ENCODE data around the gene FOXP1. TPM values are rescaled to one million over a fixed set of nuclear protein-coding genes. Genes with fewer than 3 reads are reported as not detected.

The FOXP1 gene
- total RNA-seq (94.2 and 99.8 TPM in 2 replicates), polyA plus RNA-seq (76.8 and 91.5 TPM in 2 replicates)

DNA sequence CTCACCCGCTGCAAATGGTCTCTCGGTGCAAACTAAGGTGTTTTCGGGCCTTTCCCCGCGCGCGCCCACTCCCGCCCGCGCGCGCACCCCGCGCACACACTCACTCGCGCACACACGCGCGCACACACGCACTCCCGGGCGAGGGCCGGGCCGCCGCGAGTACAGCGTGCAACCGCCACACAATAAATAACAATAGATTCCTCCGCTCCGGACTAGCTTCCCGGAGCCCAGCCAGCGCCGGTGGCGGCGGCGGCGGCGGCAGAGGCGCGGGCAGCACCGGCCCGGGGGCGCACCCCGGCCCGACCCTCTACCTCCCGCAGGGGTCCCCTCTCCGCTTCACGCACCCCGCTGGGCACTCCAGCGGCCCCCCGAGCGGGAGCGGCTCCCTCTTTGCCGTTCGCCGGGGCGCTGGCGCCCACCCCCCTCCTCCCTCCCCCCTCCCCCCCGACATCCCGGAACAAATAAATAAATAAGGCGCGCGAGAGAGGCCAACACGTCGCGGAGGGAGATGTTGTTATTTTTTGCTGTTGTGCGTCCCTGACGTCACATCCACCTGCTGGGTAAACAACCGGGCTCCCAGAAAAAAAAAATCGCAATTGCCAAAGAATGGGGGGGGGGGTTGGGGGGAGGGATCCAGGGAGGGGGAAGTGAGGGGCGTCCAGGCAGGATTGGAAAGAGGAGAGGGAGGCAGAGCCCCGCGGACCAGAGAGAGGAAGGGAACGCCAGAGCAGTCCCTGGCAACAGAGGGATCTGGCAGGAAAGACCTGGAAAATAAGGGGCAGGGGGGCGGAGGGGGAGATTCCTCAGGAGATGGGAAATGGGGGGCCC, at the start of gene FOXP1:
Gene FOXP1 (minus strand): TSS at position 163 of the 828 bp plus-strand sequence. CDS start 385,347 bp downstream, outside the sequence.
- peak within 1 kb of the TSS; percentile 97 for H3K27ac ChIP-seq
- no peaks in the 10 kb centered on the region for H3K9me2 ChIP-seq (replicated peaks; ENCODE audit: insufficient read depth)
- H3K9me3 ChIP-seq (ENCODE audit: low read depth), result no peaks in the 10 kb centered on the region
- H3K4me1 ChIP-seq (ENCODE audit: insufficient read depth), result peaks cover 9% of the 10 kb centered on the region
- no peaks in the 10 kb centered on the region for H4K20me1 ChIP-seq (ENCODE audit: insufficient read depth, poor library complexity, severe bottlenecking)
- WGBS (ENCODE audit: low lambda C conversion rate, missing lambda C conversion rate), result 1% methylated on average over 45 of the region's 75 CpGs
- H3K79me2 ChIP-seq, result peaks cover 46% of the 10 kb centered on the region
- H2AFZ ChIP-seq, result peak within 1 kb of the TSS; percentile 89
- peak within 1 kb of the TSS; percentile 93 for H3K4me2 ChIP-seq
- peak within 1 kb of the TSS; percentile 86 for H3K4me3 ChIP-seq
- no peaks in the 10 kb centered on the region for H3K27me3 ChIP-seq
- TF ChIP-seq EZH2phosphoT487 (IDR thresholded peaks at IDR 0.05; ENCODE audit: low read depth, severe bottlenecking, unreplicated experiment), result no peak
- no peak for TF ChIP-seq EZH2 (IDR thresholded peaks at IDR 0.05; ENCODE audit: borderline replicate concordance)
- TF ChIP-seq, protein P1, sequence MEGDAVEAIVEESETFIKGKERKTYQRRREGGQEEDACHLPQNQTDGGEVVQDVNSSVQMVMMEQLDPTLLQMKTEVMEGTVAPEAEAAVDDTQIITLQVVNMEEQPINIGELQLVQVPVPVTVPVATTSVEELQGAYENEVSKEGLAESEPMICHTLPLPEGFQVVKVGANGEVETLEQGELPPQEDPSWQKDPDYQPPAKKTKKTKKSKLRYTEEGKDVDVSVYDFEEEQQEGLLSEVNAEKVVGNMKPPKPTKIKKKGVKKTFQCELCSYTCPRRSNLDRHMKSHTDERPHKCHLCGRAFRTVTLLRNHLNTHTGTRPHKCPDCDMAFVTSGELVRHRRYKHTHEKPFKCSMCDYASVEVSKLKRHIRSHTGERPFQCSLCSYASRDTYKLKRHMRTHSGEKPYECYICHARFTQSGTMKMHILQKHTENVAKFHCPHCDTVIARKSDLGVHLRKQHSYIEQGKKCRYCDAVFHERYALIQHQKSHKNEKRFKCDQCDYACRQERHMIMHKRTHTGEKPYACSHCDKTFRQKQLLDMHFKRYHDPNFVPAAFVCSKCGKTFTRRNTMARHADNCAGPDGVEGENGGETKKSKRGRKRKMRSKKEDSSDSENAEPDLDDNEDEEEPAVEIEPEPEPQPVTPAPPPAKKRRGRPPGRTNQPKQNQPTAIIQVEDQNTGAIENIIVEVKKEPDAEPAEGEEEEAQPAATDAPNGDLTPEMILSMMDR (IDR thresholded peaks at IDR 0.05; ENCODE audit: poor library complexity), result no peak
- DNase-seq (ENCODE audit: low spot score), result peak; percentile 88
- no peaks in the 10 kb centered on the region for H3K36me3 ChIP-seq (replicated peaks; ENCODE audit: insufficient read depth, low read depth)

DNA sequence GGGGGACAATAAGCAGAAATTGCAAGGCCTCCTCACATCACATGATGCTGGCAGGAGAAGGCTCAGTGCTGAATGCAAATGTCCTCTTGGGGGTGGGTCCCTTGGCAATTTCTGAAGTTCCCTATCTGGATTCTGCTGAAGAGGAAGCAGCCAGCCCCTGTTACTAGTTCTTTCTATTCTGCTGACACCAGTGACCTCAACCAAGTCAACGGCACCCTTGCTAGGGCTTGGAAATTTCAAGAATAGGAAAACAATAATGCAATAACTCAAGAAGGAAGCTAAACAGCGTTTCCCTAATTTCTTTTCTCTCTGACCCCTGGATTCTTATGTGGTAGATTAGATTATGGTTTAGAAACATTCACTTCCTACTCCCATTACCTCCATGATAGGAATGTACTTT, 46.2 kb upstream of the FOXP1 start:
- Histone ChIP-seq H3K27ac (no peak overlapping the region), H3K9me3 (ENCODE audit: low read depth) (no peaks in the 10 kb centered on the region), H2AFZ (no peak overlapping the region), H3K4me2 (no peak overlapping the region), H3K36me3 (replicated peaks; ENCODE audit: insufficient read depth, low read depth) (no peaks in the 10 kb centered on the region), H3K27me3 (no peaks in the 10 kb centered on the region), H3K4me1 (ENCODE audit: insufficient read depth) (no peaks in the 10 kb centered on the region), H3K79me2 (no peaks in the 10 kb centered on the region), H3K4me3 (no peak overlapping the region), H3K9me2 (replicated peaks; ENCODE audit: insufficient read depth) (no peaks in the 10 kb centered on the region), H4K20me1 (ENCODE audit: insufficient read depth, poor library complexity, severe bottlenecking) (no peaks in the 10 kb centered on the region)
- no peak for DNase-seq (ENCODE audit: low spot score)
- no peak for TF ChIP-seq EZH2phosphoT487 (IDR thresholded peaks at IDR 0.05; ENCODE audit: low read depth, severe bottlenecking, unreplicated experiment)
- no peak for TF ChIP-seq EZH2 (IDR thresholded peaks at IDR 0.05; ENCODE audit: borderline replicate concordance)
- TF ChIP-seq, protein P1 (IDR thresholded peaks at IDR 0.05; ENCODE audit: poor library complexity), result no peak
- WGBS (ENCODE audit: low lambda C conversion rate, missing lambda C conversion rate), result 84% methylated on average over 2 of the region's 2 CpGs

DNA sequence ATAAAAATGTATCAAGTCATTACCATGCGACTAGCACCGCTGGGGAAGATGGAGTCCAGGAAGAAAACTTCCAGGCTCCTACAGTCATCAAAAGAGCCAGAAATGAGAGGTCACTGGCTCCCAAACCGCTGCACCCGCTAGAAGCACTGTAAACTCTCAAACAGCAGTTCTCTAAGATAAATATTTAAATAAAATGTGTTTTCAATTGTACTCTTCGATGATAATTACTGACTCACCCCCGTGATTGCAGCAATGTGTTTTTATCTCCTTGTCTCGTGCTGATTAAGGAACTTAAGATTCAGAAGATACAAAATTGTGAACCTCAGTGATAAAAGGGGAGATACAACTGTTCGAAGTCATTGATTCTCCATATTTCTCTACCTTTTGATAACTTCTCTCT, 45.8 kb upstream of the FOXP1 start:
- Histone ChIP-seq H3K9me3 (ENCODE audit: low read depth) (no peaks in the 10 kb centered on the region), H2AFZ (no peak overlapping the region), H3K4me2 (peak overlapping the region; percentile 6), H3K9me2 (replicated peaks; ENCODE audit: insufficient read depth) (no peaks in the 10 kb centered on the region), H3K36me3 (replicated peaks; ENCODE audit: insufficient read depth, low read depth) (no peaks in the 10 kb centered on the region), H3K27me3 (no peaks in the 10 kb centered on the region), H3K4me1 (ENCODE audit: insufficient read depth) (no peaks in the 10 kb centered on the region), H4K20me1 (ENCODE audit: insufficient read depth, poor library complexity, severe bottlenecking) (no peaks in the 10 kb centered on the region), H3K4me3 (no peak overlapping the region), H3K27ac (no peak overlapping the region), H3K79me2 (no peaks in the 10 kb centered on the region)
- 44% methylated on average over 8 of the region's 8 CpGs for WGBS (ENCODE audit: low lambda C conversion rate, missing lambda C conversion rate)
- TF ChIP-seq, protein P1 (IDR thresholded peaks at IDR 0.05; ENCODE audit: poor library complexity), result no peak
- TF ChIP-seq EZH2 (IDR thresholded peaks at IDR 0.05; ENCODE audit: borderline replicate concordance) (no peak), EZH2phosphoT487 (IDR thresholded peaks at IDR 0.05; ENCODE audit: low read depth, severe bottlenecking, unreplicated experiment) (no peak)
- no peak for DNase-seq (ENCODE audit: low spot score)
